PC-9 (cell line): Measurements from ENCODE around the gene PON3. TPM values are rescaled to one million over a fixed set of nuclear protein-coding genes. Genes with fewer than 3 reads are reported as not detected.

Experiments used
- BruUV-seq: library from RNA; stranded (reverse); fragments of 400-500 nt; replicated peaks from 2 replicates; lab custom pipeline; 2021; lab: Mats Ljungman, UMichigan
- CTCF ChIA-PET: fragments of 300-600 bp; sonication (Branson Sonifier 250); formaldehyde crosslinking; loops from one replicate; lab custom pipeline; 2022; ENCODE audit warnings: antibody characterized with exemption; lab: Charles Lee
- POLR2A ChIA-PET: fragments of 300-600 bp; sonication (Branson Sonifier 250); formaldehyde crosslinking; loops from one replicate; lab custom pipeline; 2022; ENCODE audit warnings: antibody characterized with exemption; ENCODE audit not compliant: unreplicated experiment; lab: Charles Lee
- DNase-seq, 2 experiments: peaks; one replicate each; pipeline versions ENCODE4 v3.0.0 to v3.0.0-alpha.2; 2015 to 2022; ENCODE audit warnings: mixed read lengths in 1 of 2
- H2AFZ ChIP-seq: fragments of 200-600 bp; sonication (generic); 2 replicates; pipeline ENCODE4 v1.8.1; 2017; ENCODE audit warnings: antibody characterized with exemption
- H3F3A ChIP-seq: fragments of 200-600 bp; sonication (generic); 2 replicates; pipeline ENCODE4 v1.8.1; 2017; ENCODE audit warnings: antibody characterized with exemption, mild to moderate bottlenecking, low read depth; ENCODE audit not compliant: insufficient read depth
- H3K27ac ChIP-seq: fragments of 200-600 bp; sonication (generic); 2 replicates; pipeline ENCODE4 v1.6.1; 2016; ENCODE audit warnings: mixed run types
- H3K27me3 ChIP-seq: fragments of 200-600 bp; sonication (generic); 2 replicates; pipeline ENCODE4 v1.6.1; 2016; ENCODE audit warnings: low read depth, mixed run types; ENCODE audit not compliant: insufficient read depth
- H3K36me3 ChIP-seq: fragments of 200-600 bp; sonication (generic); 2 replicates; pipeline ENCODE4 v1.6.1; 2016; ENCODE audit warnings: low read depth, mixed run types
- H3K4me1 ChIP-seq: fragments of 200-600 bp; sonication (generic); replicated peaks from 2 replicates; pipeline ENCODE4 v1.6.1; 2016; ENCODE audit warnings: mixed run types; ENCODE audit not compliant: insufficient read depth
- H3K4me2 ChIP-seq: fragments of 200-600 bp; sonication (generic); 2 replicates; pipeline ENCODE4 v1.6.1; 2017; ENCODE audit warnings: mixed run types
- H3K4me3 ChIP-seq: fragments of 200-600 bp; sonication (generic); 2 replicates; pipeline ENCODE4 v1.6.1; 2016; ENCODE audit warnings: mixed run types
- H3K79me2 ChIP-seq: fragments of 200-600 bp; sonication (generic); 2 replicates; pipeline ENCODE4 v1.6.1; 2017; ENCODE audit warnings: low read depth, mixed run types
- H3K9me2 ChIP-seq: fragments of 200-600 bp; sonication (generic); 2 replicates; pipeline ENCODE4 v1.8.1; 2017; ENCODE audit warnings: mild to moderate bottlenecking; ENCODE audit not compliant: insufficient read depth
- H3K9me3 ChIP-seq: fragments of 200-600 bp; sonication (generic); 2 replicates; pipeline ENCODE4 v1.8.1; 2016; ENCODE audit warnings: low read depth; ENCODE audit not compliant: insufficient read depth
- H4K20me1 ChIP-seq: fragments of 200-600 bp; sonication (generic); 2 replicates; pipeline ENCODE4 v1.8.1; 2017; ENCODE audit not compliant: insufficient read depth
- CTCF ChIP-seq: fragments of 200-600 bp; sonication (generic); conservative IDR thresholded peaks from 2 replicates; pipeline ENCODE4 v1.6.1; 2017; ENCODE audit warnings: mixed run types, antibody characterized with exemption, mild to moderate bottlenecking, moderate library complexity
- EZH2 ChIP-seq: fragments of 200-600 bp; sonication (generic); IDR thresholded peaks from 2 replicates; pipeline ENCODE4 v1.8.0; 2017; ENCODE audit warnings: antibody characterized with exemption, low read depth
- intact Hi-C: fragments of 100-400 bp; cut with micrococcal nuclease; formaldehyde crosslinking; loops from one replicate; pipeline ENCODE4 v1.10.0; 2022; ENCODE audit not compliant: unreplicated experiment
- total RNA-seq: library from RNA; stranded (reverse); gene quantifications from 2 replicates; pipeline ENCODE4 v1.2.3, GENCODE V29; 2021

Gene PON3
- total RNA-seq, 1 experiment from 2014 or later: 0.85 TPM

- Histone ChIP-seq H3K27me3 (no peaks in the 10 kb centered on the region), H3K79me2 (no peaks in the 10 kb centered on the region), H3K4me2 (no peak overlapping the region), H3K4me1 (no peaks in the 10 kb centered on the region), H3K27ac (no peak overlapping the region), H3K9me2 (no peaks in the 10 kb centered on the region), H3K4me3 (no peak overlapping the region), H4K20me1 (no peaks in the 10 kb centered on the region), H3K36me3 (no peaks in the 10 kb centered on the region), H2AFZ (no peak overlapping the region), H3F3A (no peaks in the 10 kb centered on the region), H3K9me3 (no peaks in the 10 kb centered on the region)
- no peak for DNase-seq
- POLR2A ChIA-PET: interaction anchor here (0.6 kb wide), 1 partner anchor 14 kb away, joined by 6 read pairs; no protein-coding TSS in a partner anchor
- TF ChIP-seq EZH2: no peak
- TF ChIP-seq CTCF: no peak
- no TSS peak for BruUV-seq
- intact Hi-C loops: no loop called here
- CTCF ChIA-PET: no interaction called here
Measured at GRCh38 chr7:95309951-95310350, 86.2 kb downstream of the PON3 start.

Other genes with a start within 250 kb of the PON3 start
- gene PON1, start 71.8 kb downstream of the PON3 start, total RNA-seq: not detected in 2 replicates
- gene PON2, start 38.7 kb upstream of the PON3 start, total RNA-seq: 45.8 and 50.3 TPM in 2 replicates
- not detected in 2 replicates for gene ASB4, start 89.6 kb upstream of the PON3 start, total RNA-seq
- gene PDK4, start 200.1 kb upstream of the PON3 start, total RNA-seq: 2.4 and 4.8 TPM in 2 replicates